ENCODE data around the gene ABCB11.

ABCB11 gene

DNA sequence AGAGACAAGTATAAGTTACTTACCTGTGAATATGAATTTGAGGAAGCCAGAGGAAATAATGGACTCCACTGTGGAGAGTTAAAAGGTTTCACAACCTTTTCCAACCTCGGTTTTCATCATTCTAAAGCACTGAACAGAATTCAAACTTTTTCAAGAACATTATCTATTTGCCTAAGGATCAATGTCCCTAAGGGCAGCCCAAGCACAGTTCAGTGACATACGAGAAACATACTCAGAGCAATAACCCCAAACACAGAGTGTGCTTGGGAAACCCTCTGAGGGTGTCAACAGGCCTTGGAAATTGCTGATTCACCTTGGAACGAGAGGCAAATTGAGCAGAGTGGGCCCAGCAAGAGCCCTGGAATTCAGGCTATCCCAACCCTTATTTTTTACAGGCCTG lies at the start of gene ABCB11:
ABCB11 (minus strand) TSS at position 123 of the 400 bp plus-strand sequence. CDS start 13,199 bp downstream, outside the sequence.
- TF ChIP-seq, protein P1, sequence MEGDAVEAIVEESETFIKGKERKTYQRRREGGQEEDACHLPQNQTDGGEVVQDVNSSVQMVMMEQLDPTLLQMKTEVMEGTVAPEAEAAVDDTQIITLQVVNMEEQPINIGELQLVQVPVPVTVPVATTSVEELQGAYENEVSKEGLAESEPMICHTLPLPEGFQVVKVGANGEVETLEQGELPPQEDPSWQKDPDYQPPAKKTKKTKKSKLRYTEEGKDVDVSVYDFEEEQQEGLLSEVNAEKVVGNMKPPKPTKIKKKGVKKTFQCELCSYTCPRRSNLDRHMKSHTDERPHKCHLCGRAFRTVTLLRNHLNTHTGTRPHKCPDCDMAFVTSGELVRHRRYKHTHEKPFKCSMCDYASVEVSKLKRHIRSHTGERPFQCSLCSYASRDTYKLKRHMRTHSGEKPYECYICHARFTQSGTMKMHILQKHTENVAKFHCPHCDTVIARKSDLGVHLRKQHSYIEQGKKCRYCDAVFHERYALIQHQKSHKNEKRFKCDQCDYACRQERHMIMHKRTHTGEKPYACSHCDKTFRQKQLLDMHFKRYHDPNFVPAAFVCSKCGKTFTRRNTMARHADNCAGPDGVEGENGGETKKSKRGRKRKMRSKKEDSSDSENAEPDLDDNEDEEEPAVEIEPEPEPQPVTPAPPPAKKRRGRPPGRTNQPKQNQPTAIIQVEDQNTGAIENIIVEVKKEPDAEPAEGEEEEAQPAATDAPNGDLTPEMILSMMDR (IDR thresholded peaks at IDR 0.05), result no peak
- Histone ChIP-seq H3K27me3 (no peaks in the 10 kb centered on the region), H3K27ac (no peak within 1 kb of the TSS)

DNA sequence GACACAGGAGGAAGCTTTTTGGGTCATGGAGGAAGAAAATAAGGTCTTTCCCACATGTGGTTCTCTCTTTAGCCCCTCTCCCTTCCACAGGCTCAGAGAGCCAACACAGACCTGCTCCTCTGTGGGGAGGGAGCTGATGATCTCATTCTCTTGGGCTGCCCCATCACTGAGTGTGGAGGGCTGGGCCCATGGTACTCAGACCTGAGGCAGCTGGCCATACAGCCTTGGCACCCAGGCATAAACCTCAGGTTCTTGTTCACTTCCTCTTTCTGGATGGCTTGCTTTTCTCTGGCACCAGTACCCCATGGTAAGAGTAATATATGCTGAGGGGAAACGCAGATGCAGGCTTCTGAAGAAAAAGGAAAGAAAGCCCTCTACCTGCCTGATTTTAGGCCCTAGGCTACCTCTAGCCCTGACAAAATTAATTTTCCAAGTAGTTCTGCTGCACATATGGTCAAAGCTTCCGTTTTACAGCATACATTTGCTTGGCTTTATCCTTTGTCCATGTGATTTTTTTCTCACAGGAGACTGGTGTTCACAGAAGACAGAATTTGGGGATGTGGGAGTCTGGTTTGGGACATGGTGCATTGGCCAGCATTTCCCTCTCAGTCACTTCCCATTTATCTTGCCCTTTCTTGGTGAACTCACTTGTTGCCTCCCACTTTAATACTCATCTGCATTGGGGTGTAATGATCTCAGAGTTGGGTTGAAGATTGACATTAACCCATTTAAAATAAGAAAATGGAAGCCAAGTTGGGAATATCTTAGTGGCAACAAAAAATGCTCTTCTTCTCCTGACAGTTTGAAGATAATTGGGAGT lies 49.3 kb upstream of the ABCB11 start:
- Histone ChIP-seq H3K4me1 (no peaks in the 10 kb centered on the region), H3K27me3 (no peaks in the 10 kb centered on the region), H3K9me3 (no peaks in the 10 kb centered on the region), H3K27ac (no peak overlapping the region), H3K36me3 (no peaks in the 10 kb centered on the region), H3K4me3 (no peak overlapping the region)
- TF ChIP-seq, protein P1 (IDR thresholded peaks at IDR 0.05), result no peak
- no peak for DNase-seq
- intact Hi-C loops (cut with DNase I; ENCODE audit: low total_unique reads), result no loop called here

More for the DNA sequence above, at the start of gene ABCB11:
- Histone ChIP-seq H3K4me3 (no peak within 1 kb of the TSS), H3K9me3 (no peaks in the 10 kb centered on the region), H3K36me3 (no peaks in the 10 kb centered on the region), H3K4me1 (no peaks in the 10 kb centered on the region)
- DNase-seq, result no peak
- intact Hi-C loops (cut with DNase I; ENCODE audit: low total_unique reads), result no loop called here

DNA sequence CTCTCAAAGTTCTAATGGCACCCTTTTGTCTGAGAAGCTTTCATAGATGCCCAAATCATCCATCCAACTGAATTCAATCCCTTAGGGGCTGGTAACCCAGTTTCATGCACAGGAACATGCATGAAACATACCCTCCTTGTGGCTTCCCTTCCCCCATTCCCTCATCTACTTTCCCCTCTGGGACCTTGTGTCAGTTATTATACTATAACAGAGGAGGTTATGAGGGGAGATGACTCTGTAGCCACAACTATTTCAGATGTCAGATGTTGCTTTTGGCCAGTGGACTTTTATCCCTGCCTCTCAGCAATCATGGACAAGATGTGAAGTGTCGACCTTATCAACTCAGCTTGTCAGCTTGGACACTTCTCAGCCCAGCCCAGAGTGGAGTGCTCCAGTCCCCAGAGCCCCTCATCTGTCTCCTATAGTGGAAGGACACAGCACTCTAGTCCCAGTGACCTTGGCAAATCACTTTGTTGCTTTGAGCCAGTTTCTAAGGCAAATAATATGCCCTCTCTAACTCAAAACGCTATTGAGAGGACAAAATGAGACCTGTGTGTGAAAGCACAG lies 46.6 kb upstream of the ABCB11 start:
- intact Hi-C loops (cut with DNase I; ENCODE audit: low total_unique reads), result no loop called here
- H3K36me3 ChIP-seq, result no peaks in the 10 kb centered on the region
- no peak for DNase-seq
- no peaks in the 10 kb centered on the region for H3K9me3 ChIP-seq
- H3K4me1 ChIP-seq, result no peaks in the 10 kb centered on the region
- H3K27ac ChIP-seq, result no peak overlapping the region
- TF ChIP-seq, protein P1 (IDR thresholded peaks at IDR 0.05), result no peak
- H3K27me3 ChIP-seq, result no peaks in the 10 kb centered on the region
- no peak overlapping the region for H3K4me3 ChIP-seq

DNA sequence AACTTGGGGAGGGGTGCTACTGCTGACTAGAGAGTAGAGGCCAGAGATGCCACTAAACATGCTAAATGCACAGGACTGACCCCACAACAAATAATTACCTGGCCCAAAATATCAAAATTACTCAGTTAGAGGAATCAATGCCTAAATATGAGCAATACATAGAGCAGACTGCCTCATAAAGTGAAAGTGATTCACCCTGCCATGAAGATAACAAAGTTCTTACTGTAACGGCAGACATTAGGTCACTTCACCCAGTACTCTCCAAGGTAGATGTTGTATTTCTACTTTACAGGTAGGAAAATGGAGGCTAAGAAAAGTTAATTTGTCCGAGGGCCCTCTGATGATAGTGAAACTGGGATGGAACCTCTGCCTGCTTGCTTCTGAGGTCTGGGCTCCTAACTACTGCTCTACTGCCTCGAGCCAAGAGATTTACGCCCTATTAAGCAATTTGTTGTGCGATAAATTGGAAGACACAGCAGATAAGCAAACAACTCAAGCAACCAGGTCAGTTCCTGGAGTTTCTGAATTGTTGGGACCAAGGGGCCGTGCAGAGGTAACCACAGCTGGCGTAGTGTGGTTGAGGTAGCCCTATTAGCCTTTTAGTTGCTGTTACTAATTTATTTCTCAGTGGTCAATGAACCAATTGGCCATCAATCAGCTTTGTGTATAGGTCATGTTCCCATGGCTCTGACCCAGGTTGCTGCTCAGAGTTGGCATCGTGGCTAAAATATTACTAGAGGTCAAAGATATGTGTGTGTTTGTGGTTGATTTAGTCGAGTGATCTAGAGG lies 43.0 kb upstream of the ABCB11 start:
- Histone ChIP-seq H3K4me1 (no peaks in the 10 kb centered on the region), H3K27ac (no peak overlapping the region), H3K36me3 (no peaks in the 10 kb centered on the region), H3K9me3 (no peaks in the 10 kb centered on the region), H3K4me3 (no peak overlapping the region), H3K27me3 (no peaks in the 10 kb centered on the region)
- intact Hi-C loops (cut with DNase I; ENCODE audit: low total_unique reads), result no loop called here
- TF ChIP-seq, protein P1 (IDR thresholded peaks at IDR 0.05), result no peak
- no peak for DNase-seq

DNA sequence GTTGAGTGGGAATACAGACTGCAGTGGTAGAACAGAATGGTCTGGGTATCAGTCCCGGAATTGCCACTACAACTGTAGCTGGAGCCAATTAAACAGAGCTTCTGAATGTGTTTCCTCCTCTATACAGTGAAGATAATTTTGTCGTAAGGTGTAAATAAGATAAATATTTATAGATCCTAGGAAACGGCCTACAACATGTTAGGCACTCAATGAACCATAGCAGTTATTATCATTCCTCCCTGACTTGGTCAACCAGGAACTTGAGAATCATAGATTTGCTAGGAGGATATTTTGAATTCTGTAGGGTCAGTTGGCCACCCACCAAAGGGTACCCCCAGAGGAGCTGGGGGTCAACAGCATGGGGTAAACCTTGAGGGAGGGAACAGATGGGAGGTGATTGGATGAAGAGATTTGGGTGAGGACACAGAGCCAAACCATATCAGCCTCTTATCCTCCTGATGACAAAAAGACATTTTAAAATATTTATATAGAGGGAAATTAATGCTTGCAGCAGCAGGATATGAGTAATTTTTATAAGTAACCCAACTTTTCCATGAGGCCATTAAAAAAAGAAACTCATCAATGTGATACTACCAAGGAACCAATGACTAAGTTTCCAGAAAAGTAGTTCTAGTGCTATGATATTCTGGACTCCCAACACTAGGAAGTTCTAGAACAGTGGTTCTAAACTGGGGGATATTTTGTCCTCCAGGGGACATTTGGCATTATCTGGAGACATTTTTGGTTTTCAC lies 42.3 kb upstream of the ABCB11 start:
- Histone ChIP-seq H3K9me3 (no peaks in the 10 kb centered on the region), H3K36me3 (no peaks in the 10 kb centered on the region), H3K4me1 (no peaks in the 10 kb centered on the region), H3K27me3 (no peaks in the 10 kb centered on the region), H3K4me3 (no peak overlapping the region), H3K27ac (no peak overlapping the region)
- intact Hi-C loops (cut with DNase I; ENCODE audit: low total_unique reads), result no loop called here
- TF ChIP-seq, protein P1 (IDR thresholded peaks at IDR 0.05), result no peak
- DNase-seq, result no peak

All from tibial artery (tissue), 4 donors.